KOPT-K1 (cell line): Measurements from ENCODE around the gene PDZRN3.

ENCODE experiments used
- H3K27ac ChIP-seq: fragments of 200-600 bp; sonication (generic); 2 replicates; pipeline ENCODE4 v1.5.1; 2016; ENCODE audit warnings: antibody characterized with exemption, mild to moderate bottlenecking, low read depth, low read length; ENCODE audit not compliant: poor library complexity, severe bottlenecking
- H3K36me3 ChIP-seq: fragments of 200-600 bp; sonication (generic); 2 replicates; pipeline ENCODE4 v1.5.1; 2017; ENCODE audit warnings: antibody characterized with exemption, mild to moderate bottlenecking, low read length, moderate library complexity; ENCODE audit not compliant: insufficient read depth
- H3K9me3 ChIP-seq: fragments of 200-600 bp; sonication (generic); 2 replicates; pipeline ENCODE4 v1.5.1; 2017; ENCODE audit warnings: antibody characterized with exemption, low read length, mild to moderate bottlenecking; ENCODE audit not compliant: insufficient read depth, poor library complexity, severe bottlenecking

Gene PDZRN3

DNA sequence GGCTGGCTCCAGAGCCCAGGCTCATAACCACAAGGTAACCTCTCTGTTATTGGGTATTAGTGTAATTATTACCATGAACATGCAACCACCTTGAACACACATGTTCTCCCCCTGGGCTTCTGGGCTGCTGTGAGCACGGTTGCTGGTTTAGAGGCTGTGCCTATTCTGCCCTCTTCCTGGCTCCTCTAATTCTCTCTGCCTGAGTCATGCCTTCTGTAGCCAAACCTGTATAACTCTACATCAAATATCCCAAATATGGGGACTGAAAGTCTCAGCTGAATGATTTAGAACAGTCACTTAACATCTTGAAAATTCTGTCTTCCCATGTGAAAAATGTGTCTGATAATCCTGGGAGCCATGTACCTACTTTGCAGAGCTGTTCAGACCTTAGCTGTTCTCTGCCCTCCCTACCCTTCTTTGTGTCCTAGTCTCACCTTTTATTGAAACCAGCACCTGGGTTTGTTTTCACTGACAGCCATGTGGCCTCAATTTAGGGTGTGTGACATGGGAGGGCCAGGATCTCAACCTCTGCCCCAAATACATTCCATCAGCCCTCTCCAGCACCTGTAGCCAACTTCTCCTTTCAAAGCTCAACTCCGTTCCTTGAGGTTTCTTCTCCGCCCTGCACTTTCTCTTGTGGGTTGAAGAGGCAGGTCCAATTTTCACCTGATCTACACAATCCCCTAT, 60.7 kb downstream of the PDZRN3 start:
- Histone ChIP-seq H3K36me3 (no peaks in the 10 kb centered on the region), H3K27ac (no peak overlapping the region), H3K9me3 (no peaks in the 10 kb centered on the region)

GRCh38 chr3:73561494-73561893, 63.2 kb downstream of the PDZRN3 start:
- Histone ChIP-seq H3K27ac (no peak overlapping the region), H3K9me3 (no peaks in the 10 kb centered on the region), H3K36me3 (no peaks in the 10 kb centered on the region)

DNA sequence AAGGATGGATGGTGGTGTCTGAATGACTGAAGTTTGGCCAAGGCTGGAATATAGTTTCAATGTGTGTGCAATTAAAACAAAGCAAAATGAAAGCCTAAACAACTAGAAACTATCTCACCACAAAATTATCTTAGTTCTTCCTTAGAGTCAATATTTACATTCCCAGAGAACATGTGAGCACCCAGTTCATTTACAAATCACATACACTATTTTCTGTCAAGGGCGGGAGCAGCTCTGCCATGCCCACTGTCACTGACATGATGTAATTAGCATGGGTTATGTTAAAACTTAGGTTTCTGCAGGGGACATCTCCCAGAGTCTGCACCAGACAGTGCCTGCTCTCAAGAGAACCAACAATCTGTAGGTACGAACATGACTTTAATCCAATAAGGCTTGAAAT, 65.0 kb downstream of the PDZRN3 start:
- Histone ChIP-seq H3K36me3 (no peaks in the 10 kb centered on the region), H3K27ac (no peak overlapping the region), H3K9me3 (no peaks in the 10 kb centered on the region)

DNA sequence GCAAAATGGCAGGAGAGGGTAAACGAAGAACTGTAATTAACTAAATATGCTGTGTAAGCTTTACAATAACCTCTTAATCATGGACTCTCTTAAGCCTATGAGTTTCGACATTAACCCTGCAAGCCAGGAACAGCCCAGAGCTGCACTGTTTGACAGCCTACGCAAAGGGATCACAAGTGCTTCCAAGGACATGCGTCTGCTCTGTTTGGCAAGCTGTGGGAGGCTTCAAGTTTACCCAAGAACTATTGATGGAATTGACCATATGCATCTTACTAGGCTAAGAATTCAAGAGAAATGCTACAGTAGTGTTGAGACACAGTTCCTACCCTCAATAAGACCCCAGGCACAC, 66.0 kb downstream of the PDZRN3 start:
- Histone ChIP-seq H3K27ac (no peak overlapping the region), H3K9me3 (no peaks in the 10 kb centered on the region), H3K36me3 (no peaks in the 10 kb centered on the region)

- Histone ChIP-seq H3K36me3 (no peaks in the 10 kb centered on the region), H3K27ac (no peak overlapping the region), H3K9me3 (no peaks in the 10 kb centered on the region)
These were observed 66.6 kb downstream of the PDZRN3 start for GRCh38 chr3:73557986-73558726.

DNA sequence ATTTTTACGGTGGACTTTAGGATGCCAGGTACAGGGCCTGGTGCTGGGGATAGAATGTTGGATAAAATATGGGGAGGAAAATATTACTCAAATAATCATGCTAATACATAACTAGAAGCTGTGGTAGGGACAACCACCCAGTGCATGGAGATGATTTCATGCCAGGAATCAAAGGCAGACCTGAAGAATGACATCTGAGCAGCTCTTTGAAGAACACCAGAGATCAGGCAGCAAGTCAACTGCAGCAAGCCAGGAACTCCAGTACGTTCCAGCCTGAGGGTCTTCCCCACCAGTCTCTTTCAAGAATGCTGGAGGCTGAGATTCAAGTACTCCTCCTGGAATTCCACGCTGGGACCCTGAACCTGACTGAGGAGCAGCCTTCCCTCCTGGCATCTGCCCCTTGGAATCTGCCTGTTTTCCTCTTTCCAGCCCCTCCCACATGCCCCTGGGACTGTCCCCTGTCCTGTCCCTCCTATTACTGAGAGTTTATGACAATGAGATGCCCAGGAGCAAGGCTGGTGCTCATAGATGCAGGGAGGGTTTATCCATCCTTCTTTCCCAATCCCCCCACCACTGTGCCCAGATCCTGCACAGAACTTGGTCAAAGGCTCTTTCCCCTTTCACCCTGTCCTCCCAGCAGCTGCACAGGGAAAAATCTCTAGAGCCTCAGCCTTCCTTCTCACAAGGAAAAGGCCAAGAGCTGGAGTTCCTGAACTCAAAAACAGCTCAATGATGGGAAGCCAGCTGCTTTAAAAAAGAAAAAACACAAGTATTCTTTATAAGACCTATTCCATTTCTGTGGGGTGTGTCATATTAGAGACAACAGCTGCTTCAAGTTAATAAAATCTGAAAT, 68.0 kb downstream of the PDZRN3 start:
- Histone ChIP-seq H3K36me3 (no peaks in the 10 kb centered on the region), H3K9me3 (no peaks in the 10 kb centered on the region), H3K27ac (no peak overlapping the region)

DNA sequence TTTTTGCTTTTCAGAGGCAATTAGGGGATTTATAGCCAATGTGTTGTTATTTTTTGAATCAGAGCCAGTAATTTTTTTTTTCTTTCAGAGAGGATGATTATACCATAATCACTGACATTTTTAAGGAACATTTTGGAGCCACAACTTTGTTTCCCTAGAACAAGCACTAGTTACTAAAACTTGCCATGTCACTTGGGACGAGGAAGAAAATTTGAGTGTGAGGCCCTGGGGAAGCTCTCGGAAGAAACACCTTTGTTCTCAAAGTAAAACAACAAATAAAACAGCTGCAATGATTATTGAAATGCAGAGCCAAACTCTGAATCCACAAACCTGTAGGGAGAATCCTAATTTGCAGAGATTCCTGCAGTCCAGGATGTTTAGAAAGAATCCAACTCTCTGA, 69.7 kb downstream of the PDZRN3 start:
- no peaks in the 10 kb centered on the region for H3K36me3 ChIP-seq
- no peaks in the 10 kb centered on the region for H3K9me3 ChIP-seq
- no peak overlapping the region for H3K27ac ChIP-seq

DNA sequence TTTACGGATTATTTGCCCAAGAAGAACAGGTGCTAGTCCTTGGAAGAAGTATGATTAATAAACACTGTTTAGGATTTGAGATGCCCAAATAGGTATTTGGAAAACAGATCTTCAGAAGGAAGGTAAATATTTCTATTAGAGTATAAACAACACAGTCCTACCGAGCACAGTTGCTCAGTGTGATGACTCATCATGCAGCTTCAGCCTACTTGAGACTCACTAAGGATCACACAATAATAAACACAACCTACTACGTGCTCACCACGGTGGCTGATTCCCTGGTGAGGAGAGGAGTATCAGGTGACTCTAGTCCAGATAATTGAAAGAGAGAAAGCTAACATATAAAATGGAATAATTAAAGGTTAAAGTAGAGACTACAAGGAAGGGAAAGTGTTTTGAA, 72.0 kb downstream of the PDZRN3 start:
- Histone ChIP-seq H3K36me3 (no peaks in the 10 kb centered on the region), H3K9me3 (no peaks in the 10 kb centered on the region), H3K27ac (no peak overlapping the region)

DNA sequence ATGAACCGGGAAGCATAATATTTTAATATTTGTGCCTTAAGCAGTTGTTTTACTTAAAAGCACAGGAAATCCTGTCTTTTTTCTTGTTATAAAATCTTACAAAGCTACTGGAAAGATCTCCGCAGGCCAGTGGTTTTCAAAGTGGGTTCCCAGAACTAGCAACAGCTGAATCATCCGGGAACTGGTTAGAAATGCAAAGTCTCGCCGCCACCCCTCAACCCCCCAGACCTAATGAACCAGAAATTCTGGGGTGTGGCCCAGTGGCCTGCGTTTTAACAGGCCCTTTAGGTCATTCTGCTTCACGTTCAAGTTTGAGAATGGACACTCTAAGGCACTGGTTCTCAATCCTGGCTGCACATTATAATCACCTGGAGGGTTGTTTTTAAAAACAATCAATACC, 74.7 kb downstream of the PDZRN3 start:
- H3K27ac ChIP-seq: no peak overlapping the region

DNA sequence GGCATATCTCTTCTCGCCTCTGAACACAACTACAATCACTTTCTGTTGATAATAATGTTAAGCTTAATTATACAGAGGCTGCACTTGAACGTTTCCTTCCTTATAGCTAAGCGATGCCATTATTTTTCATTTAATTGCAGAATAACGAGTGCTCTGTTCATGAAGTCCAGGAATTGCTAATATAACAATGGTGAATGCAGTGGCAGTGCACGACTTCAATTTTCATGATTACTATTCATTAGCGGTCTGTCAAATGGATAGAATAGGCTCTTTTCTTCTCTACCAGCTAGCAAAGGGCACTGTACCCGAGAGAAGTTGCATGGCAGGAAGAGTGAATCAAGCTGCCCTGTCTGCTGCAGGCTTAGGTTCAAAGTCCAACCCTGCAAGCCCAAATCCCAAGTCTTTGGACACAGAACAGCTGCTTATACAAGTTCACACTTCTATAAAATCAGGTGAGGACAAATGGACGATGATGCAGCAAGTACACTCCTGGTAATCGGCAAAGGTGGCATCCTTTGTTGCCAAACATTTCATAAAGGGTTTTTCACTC, 75.6 kb downstream of the PDZRN3 start:
- H3K27ac ChIP-seq: no peak overlapping the region
- no peaks in the 10 kb centered on the region for H3K36me3 ChIP-seq
- H3K9me3 ChIP-seq: no peaks in the 10 kb centered on the region

More for the DNA sequence above, 74.7 kb downstream of the PDZRN3 start:
- Histone ChIP-seq H3K36me3 (no peaks in the 10 kb centered on the region), H3K9me3 (no peaks in the 10 kb centered on the region)

GRCh38 chr3:73548436-73548835, 76.3 kb downstream of the PDZRN3 start:
- no peaks in the 10 kb centered on the region for H3K9me3 ChIP-seq
- H3K36me3 ChIP-seq: no peaks in the 10 kb centered on the region
- H3K27ac ChIP-seq: no peak overlapping the region

DNA sequence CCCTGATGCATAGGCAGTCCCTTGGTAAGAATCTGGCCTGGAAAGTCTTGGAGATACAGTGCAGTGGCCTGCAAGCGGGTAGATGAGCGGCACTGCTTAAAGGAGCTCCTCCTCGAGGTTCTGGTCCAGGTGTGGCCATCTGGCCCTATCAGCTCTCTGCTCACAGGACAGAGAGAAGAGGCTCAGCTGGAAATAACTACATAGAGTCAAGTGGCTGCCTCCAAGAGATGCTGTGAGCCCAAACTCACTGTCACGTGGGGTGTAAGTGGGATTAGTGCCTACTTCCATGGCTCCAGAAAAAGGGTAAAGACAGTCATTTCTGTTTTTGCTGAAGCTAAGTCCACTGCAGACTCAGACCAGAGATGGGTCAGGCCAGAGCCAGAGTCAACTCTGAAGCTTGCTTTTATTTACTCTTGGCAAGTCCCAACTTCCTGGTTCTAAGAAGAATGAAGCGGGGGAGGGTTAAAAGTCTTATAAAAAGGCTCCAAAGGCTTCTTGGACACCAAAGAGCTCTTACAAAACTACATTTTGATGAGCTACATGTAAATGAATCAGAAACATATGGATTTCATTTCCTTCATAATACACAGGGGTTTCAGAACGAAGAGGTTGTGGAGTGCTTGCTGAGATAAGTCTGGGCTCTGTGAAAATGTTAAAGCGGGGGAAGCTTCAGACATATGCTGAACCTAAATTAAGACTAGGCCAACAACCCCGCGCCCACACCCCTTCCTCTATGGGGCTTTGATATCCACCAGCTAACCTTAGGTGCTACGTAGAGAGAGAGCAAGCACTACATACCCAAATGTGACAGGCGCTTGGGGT, 77.1 kb downstream of the PDZRN3 start:
- no peaks in the 10 kb centered on the region for H3K9me3 ChIP-seq
- no peaks in the 10 kb centered on the region for H3K36me3 ChIP-seq
- no peak overlapping the region for H3K27ac ChIP-seq

GRCh38 chr3:73546961-73547360, 77.8 kb downstream of the PDZRN3 start:
- no peak overlapping the region for H3K27ac ChIP-seq

DNA sequence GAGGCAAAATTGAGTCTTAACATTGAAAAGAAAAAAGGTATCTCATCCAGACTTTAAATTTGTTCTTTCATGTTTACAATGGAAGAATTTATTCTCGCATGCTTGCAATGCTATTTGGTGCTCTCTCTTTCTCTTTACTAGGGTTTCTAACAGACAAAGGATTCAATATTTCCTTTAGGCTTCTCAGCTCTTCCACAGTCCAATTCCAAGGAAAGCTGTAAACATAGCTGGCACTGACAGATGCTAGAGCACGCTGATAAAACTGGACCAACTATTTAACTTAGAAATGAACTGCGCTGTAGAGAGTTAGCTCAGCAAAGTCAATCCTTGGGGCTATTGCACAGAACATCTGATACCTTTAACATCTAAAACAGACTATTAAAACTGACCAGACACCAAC, 81.3 kb downstream of the PDZRN3 start:
- Histone ChIP-seq H3K9me3 (no peaks in the 10 kb centered on the region), H3K36me3 (no peaks in the 10 kb centered on the region), H3K27ac (no peak overlapping the region)

More at GRCh38 chr3:73546961-73547360, 77.8 kb downstream of the PDZRN3 start:
- Histone ChIP-seq H3K9me3 (no peaks in the 10 kb centered on the region), H3K36me3 (no peaks in the 10 kb centered on the region)
